ENCODE measurements around the gene FKBP1B. TPM values are rescaled to one million over a fixed set of nuclear protein-coding genes. Genes with fewer than 3 reads are reported as not detected.

FKBP1B gene
- polyA plus RNA-seq, 3 donors, result 5.2 to 10.1 (median 7.2) TPM

DNA sequence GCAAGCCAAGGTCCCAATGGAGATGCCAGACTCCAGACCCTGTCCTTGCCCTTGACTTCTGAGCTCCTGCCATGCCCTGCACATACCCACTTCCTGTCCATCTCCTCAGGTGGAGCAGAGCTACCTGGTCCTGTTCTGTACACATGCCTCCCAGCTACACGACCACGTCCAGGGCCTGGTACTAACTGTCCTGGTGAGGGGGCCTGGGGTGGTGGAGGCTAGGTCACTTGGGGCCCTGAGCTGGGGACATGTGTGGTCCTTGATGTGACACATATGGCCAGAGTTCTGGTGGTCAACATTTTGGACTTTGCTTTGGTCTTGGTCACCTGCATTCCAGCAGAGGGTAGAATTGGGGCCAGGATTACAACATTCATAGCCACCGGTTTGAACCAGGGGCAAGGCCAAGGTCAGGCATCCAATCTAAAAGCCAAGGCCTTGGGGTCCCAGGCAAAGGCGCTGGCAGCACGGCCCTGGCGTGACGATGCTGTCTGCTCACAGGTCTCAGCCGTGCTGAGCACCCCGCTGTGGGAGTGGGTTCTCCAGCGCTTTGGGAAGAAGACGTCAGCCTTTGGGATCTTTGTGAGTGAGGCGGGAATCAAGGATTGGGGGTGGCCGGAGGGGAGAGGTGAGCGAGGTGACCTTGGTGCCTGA is 27.1 kb upstream of the FKBP1B start:
- H2AFZ ChIP-seq (ENCODE audit: insufficient read depth, low read depth, low read length, poor library complexity, severe bottlenecking), result no peak overlapping the region
- H3K79me2 ChIP-seq (ENCODE audit: insufficient read depth, low read length), result no peaks in the 10 kb centered on the region
- no peaks in the 10 kb centered on the region for H3K27me3 ChIP-seq (ENCODE audit: control insufficient read depth in 2 of 2, insufficient read depth in 2 of 2, low read length in 2 of 2)
- intact Hi-C loops (cut with micrococcal nuclease), result no loop called here
- peaks cover 22 to 30% of the 10 kb centered on the region in 2 donors for H3K36me3 Mint-ChIP-seq
- no peaks in the 10 kb centered on the region for H3K4me1 ChIP-seq (ENCODE audit: control insufficient read depth in 1 of 2, insufficient read depth in 2 of 2, low read length in 2 of 2)
- H3K36me3 ChIP-seq (replicated peaks in 1 of 2; ENCODE audit: control insufficient read depth in 1 of 2, insufficient read depth in 2 of 2, low read length in 2 of 2), result peaks cover 9 to 10% of the 10 kb centered on the region in 2 donors
- H3K4me2 ChIP-seq (replicated peaks; ENCODE audit: extremely low read depth, low read length, poor library complexity, severe bottlenecking), result no peak overlapping the region
- no peak overlapping the region for H3K4me3 ChIP-seq (replicated peaks in 1 of 3; ENCODE audit: low read depth in 2 of 3, low read length in 3 of 3)
- 98% methylated on average over 14 of the region's 14 CpGs for WGBS (ENCODE audit: insufficient coverage)
- H3K27ac ChIP-seq (ENCODE audit: low read depth in 1 of 2, low read length in 2 of 2), result no peak overlapping the region
- DNase-seq, result no peak
- H3K4me1 Mint-ChIP-seq, result no peaks in the 10 kb centered on the region
- H4K20me1 ChIP-seq (ENCODE audit: insufficient read depth, low read length), result no peaks in the 10 kb centered on the region
- TF ChIP-seq, protein P1, sequence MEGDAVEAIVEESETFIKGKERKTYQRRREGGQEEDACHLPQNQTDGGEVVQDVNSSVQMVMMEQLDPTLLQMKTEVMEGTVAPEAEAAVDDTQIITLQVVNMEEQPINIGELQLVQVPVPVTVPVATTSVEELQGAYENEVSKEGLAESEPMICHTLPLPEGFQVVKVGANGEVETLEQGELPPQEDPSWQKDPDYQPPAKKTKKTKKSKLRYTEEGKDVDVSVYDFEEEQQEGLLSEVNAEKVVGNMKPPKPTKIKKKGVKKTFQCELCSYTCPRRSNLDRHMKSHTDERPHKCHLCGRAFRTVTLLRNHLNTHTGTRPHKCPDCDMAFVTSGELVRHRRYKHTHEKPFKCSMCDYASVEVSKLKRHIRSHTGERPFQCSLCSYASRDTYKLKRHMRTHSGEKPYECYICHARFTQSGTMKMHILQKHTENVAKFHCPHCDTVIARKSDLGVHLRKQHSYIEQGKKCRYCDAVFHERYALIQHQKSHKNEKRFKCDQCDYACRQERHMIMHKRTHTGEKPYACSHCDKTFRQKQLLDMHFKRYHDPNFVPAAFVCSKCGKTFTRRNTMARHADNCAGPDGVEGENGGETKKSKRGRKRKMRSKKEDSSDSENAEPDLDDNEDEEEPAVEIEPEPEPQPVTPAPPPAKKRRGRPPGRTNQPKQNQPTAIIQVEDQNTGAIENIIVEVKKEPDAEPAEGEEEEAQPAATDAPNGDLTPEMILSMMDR (IDR thresholded peaks at IDR 0.05), result no peak
- H3K27ac Mint-ChIP-seq, result no peak overlapping the region
- H3K4me3 Mint-ChIP-seq, result no peak overlapping the region
- peaks cover 0 to 3% (median 2%) of the 10 kb centered on the region in 3 donors for H3K27me3 Mint-ChIP-seq (ENCODE audit: low read depth in 3 of 3)
- H3K9ac ChIP-seq (ENCODE audit: insufficient read depth, low read length, poor library complexity, severe bottlenecking), result no peak overlapping the region
- no peaks in the 10 kb centered on the region for H3K9me3 Mint-ChIP-seq
- no peaks in the 10 kb centered on the region for H3K9me3 ChIP-seq (replicated peaks in 1 of 2; ENCODE audit: control insufficient read depth in 1 of 2, insufficient read depth in 1 of 2, low read length in 2 of 2)

DNA sequence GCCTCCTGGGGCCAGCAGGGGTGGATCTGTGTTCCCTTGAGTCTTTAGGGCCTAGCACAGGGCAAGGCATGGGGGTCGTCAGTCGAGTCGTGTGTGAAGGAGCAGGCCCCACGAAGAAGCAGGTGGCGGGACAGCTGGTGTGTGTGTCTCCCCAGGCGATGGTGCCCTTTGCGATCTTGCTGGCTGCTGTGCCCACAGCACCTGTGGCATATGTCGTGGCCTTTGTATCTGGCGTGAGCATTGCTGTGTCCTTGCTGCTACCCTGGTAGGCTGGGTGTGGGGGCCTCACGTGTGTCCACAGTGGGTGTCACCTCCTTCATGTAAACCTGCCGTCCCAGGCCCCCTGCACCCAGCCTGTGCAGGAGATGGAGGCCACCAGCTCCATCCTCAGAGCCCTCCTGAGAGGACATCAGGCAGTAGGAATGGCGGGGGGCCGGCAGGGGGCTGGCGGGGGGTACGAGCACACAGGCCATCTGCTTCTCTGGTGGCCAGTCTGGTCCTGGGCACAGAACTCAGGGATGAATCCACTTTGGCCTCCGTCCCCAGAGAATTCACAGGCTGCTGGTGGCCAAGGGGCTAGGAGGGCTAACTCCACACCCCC is 26.5 kb upstream of the FKBP1B start:
- Histone ChIP-seq H3K9ac (ENCODE audit: insufficient read depth, low read length, poor library complexity, severe bottlenecking) (no peak overlapping the region), H3K4me1 (ENCODE audit: control insufficient read depth in 1 of 2, insufficient read depth in 2 of 2, low read length in 2 of 2) (no peaks in the 10 kb centered on the region), H2AFZ (ENCODE audit: insufficient read depth, low read depth, low read length, poor library complexity, severe bottlenecking) (no peak overlapping the region), H3K36me3 (replicated peaks in 1 of 2; ENCODE audit: control insufficient read depth in 1 of 2, insufficient read depth in 2 of 2, low read length in 2 of 2) (peaks cover 9 to 11% of the 10 kb centered on the region in 2 donors), H3K79me2 (ENCODE audit: insufficient read depth, low read length) (no peaks in the 10 kb centered on the region), H4K20me1 (ENCODE audit: insufficient read depth, low read length) (no peaks in the 10 kb centered on the region), H3K27me3 (ENCODE audit: control insufficient read depth in 2 of 2, insufficient read depth in 2 of 2, low read length in 2 of 2) (no peaks in the 10 kb centered on the region), H3K4me3 (replicated peaks in 1 of 3; ENCODE audit: low read depth in 2 of 3, low read length in 3 of 3) (no peak overlapping the region), H3K27ac (ENCODE audit: low read depth in 1 of 2, low read length in 2 of 2) (no peak overlapping the region), H3K4me2 (replicated peaks; ENCODE audit: extremely low read depth, low read length, poor library complexity, severe bottlenecking) (no peak overlapping the region), H3K9me3 (replicated peaks in 1 of 2; ENCODE audit: control insufficient read depth in 1 of 2, insufficient read depth in 1 of 2, low read length in 2 of 2) (no peaks in the 10 kb centered on the region)
- Mint-ChIP-seq H3K27me3 (ENCODE audit: low read depth in 3 of 3) (peaks cover 0 to 3% (median 2%) of the 10 kb centered on the region in 3 donors), H3K9me3 (no peaks in the 10 kb centered on the region), H3K4me3 (no peak overlapping the region), H3K27ac (no peak overlapping the region), H3K36me3 (peaks cover 27 to 31% of the 10 kb centered on the region in 2 donors), H3K4me1 (no peaks in the 10 kb centered on the region)
- WGBS (ENCODE audit: insufficient coverage), result 89% methylated on average over 15 of the region's 16 CpGs
- TF ChIP-seq, protein P1 (IDR thresholded peaks at IDR 0.05), result no peak
- no peak for DNase-seq
- intact Hi-C loops (cut with micrococcal nuclease), result no loop called here

Measured in CD14-positive monocyte (primary cell).